GM20000 (cell line): ENCODE measurements around the gene BBS1.
"Not testable (repeated sequence)": the region's sequence is repeated elsewhere in the genome, so short reads cannot be mapped to it uniquely, and the experiment has no call there.

Experiments
- DNase-seq: peaks from one replicate; pipeline ENCODE4 v3.0.0; 2012; ENCODE audit warnings: low spot score
- CTCF ChIP-seq: IDR thresholded peaks from 2 replicates; pipeline ENCODE4 v1.5.1; 2012; ENCODE audit warnings: mild to moderate bottlenecking, control low read depth; ENCODE audit errors: extremely low read depth, missing control alignments

Gene BBS1

GRCh38 chr11:66541892-66542291 is 31.5 kb downstream of the BBS1 start:
- no peak for DNase-seq
- no peak for TF ChIP-seq CTCF

- TF ChIP-seq CTCF = no peak
- DNase-seq = no peak
These were observed 31.9 kb downstream of the BBS1 start for GRCh38 chr11:66542362-66542761.

- DNase-seq = peak; percentile 77
- TF ChIP-seq CTCF = peak; percentile 67
These were observed 33.0 kb downstream of the BBS1 start for GRCh38 chr11:66543263-66544107.

GRCh38 chr11:66544952-66545351 is 34.5 kb downstream of the BBS1 start:
- DNase-seq = not testable (repeated sequence)

- TF ChIP-seq CTCF = no peak
- DNase-seq = peak; percentile 99
These were observed 35.4 kb downstream of the BBS1 start, which contains the start of gene ZDHHC24 for GRCh38 chr11:66545701-66546367. TSS of gene ZDHHC24 (minus strand) at chr11:66546048. CDS start at chr11:66546003, 45 bp downstream.

GRCh38 chr11:66546368-66546965 is 36.0 kb downstream of the BBS1 start, which contains the start of gene ACTN3:
TSS of gene ACTN3 (plus strand) at chr11:66546903. CDS start at chr11:66546938, 35 bp downstream.
- DNase-seq = peak; percentile 61
- no peak for TF ChIP-seq CTCF

- DNase-seq = peak; percentile 52
These were observed 36.7 kb downstream of the BBS1 start for GRCh38 chr11:66546966-66547661.

More at GRCh38 chr11:66546966-66547661, 36.7 kb downstream of the BBS1 start:
- TF ChIP-seq CTCF = no peak
